Measurements from ENCODE around the gene LRCH1. TPM values are rescaled to one million over a fixed set of nuclear protein-coding genes. Genes with fewer than 3 reads are reported as not detected.

LRCH1 gene
- total and polyA plus RNA-seq, 2 of the 4 experiments (the other 2 are of a cell fraction) = 7.0 to 8.8 TPM

DNA sequence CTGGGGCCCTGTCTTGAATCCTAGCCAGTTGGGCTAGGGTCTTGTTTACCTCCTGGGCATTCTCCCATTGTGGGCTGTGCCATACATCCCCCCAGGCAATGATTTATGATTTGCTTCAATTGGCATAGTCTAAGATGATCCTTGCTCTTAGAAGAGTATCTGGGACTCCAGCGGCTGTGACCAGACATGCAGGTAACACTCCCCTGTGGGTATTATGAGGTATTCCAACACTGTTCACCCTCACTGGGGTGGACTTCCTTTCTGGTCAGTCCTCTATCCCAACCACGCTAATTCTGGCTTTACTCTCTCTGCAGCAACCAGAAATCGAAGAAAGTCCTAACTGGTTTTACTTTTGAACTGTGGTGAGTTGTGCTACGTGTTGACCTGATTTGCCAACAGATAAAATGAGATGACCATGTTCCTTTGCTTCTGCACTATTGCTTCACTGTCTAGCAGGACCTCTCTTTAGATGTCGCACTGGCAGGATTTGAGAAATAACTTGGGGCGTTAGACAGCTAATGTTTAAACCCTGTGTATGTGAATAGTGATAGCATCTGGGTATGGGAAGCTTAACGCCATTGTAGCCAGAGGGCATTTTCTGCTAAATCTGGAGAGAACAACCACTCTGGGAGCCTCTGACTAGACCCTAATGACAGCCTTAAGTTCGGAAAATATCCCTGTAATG, 6.7 kb upstream of the LRCH1 start:
- Histone ChIP-seq H3K9ac (ENCODE audit: low read depth, low read length) (no peak overlapping the region), H3K4me1 (ENCODE audit: control insufficient read depth, insufficient read depth, low read length) (no peaks in the 10 kb centered on the region), H3K9me1 (ENCODE audit: insufficient read depth, low read length) (no peaks in the 10 kb centered on the region), H2BK15ac (ENCODE audit: low read depth, low read length) (no peak overlapping the region), H4K91ac (ENCODE audit: insufficient read depth, low read depth, low read length) (no peak overlapping the region), H2BK20ac (ENCODE audit: low read depth, low read length) (no peak overlapping the region), H3K23ac (ENCODE audit: low read depth, low read length) (no peak overlapping the region), H2BK120ac (ENCODE audit: low read depth, low read length) (no peak overlapping the region), H3K9me3 (ENCODE audit: control insufficient read depth, insufficient read depth, low read length) (no peaks in the 10 kb centered on the region), H3K4me2 (ENCODE audit: low read depth, low read length) (no peak overlapping the region), H3K36me3 (ENCODE audit: control insufficient read depth, insufficient read depth, low read length) (no peaks in the 10 kb centered on the region), H3K14ac (replicated peaks; ENCODE audit: low read depth, low read length) (no peak overlapping the region), H3K27me3 (ENCODE audit: control insufficient read depth, insufficient read depth, low read length) (peaks cover 6% of the 10 kb centered on the region), H3K79me1 (ENCODE audit: low read depth in 1 of 2, low read length in 2 of 2) (no peaks in the 10 kb centered on the region), H4K20me1 (ENCODE audit: insufficient read depth, low read length) (no peaks in the 10 kb centered on the region), H4K5ac (ENCODE audit: low read depth, low read length) (no peak overlapping the region), H4K8ac (ENCODE audit: low read depth in 2 of 2, low read length in 2 of 2) (no peak overlapping the region), H2AFZ (replicated peaks; ENCODE audit: low read length, poor library complexity) (no peak overlapping the region), H2BK5ac (ENCODE audit: low read depth, low read length, poor library complexity, severe bottlenecking) (no peak overlapping the region), H3K4me3 (ENCODE audit: insufficient read depth, low read depth, low read length) (no peak overlapping the region), H2AK9ac (replicated peaks; ENCODE audit: low read depth, low read length, poor library complexity) (no peak overlapping the region), H3K18ac (ENCODE audit: low read depth, low read length) (no peak overlapping the region), H3K4ac (ENCODE audit: low read depth, low read length) (no peak overlapping the region), H3K27ac (ENCODE audit: insufficient read depth, low read length) (no peak overlapping the region), H2AK5ac (ENCODE audit: low read depth, low read length) (no peak overlapping the region), H3K56ac (ENCODE audit: extremely low read depth, insufficient read depth, low read length) (no peak overlapping the region)
- DNase-seq (no peak), ATAC-seq (ENCODE audit: low read depth) (no peak)
- in situ Hi-C loops (cut with MboI; ENCODE audit: low sequenced_read_pairs) (no loop called here), intact Hi-C loops (cut with micrococcal nuclease) (no loop called here), dilution Hi-C loops (cut with HindIII; ENCODE audit: low sequenced_read_pairs, unreplicated experiment) (no loop called here)
- POLR2A ChIA-PET (ENCODE audit: unreplicated experiment) = no interaction called here
- CTCF ChIA-PET = no interaction called here
- TF ChIP-seq CHD1 (IDR thresholded peaks at IDR 0.05; ENCODE audit: low read depth, low read length) = no peak
- TF ChIP-seq MXI1 (IDR thresholded peaks at IDR 0.05; ENCODE audit: borderline replicate concordance, low read depth, low read length) = no peak
- TF ChIP-seq, protein P1, sequence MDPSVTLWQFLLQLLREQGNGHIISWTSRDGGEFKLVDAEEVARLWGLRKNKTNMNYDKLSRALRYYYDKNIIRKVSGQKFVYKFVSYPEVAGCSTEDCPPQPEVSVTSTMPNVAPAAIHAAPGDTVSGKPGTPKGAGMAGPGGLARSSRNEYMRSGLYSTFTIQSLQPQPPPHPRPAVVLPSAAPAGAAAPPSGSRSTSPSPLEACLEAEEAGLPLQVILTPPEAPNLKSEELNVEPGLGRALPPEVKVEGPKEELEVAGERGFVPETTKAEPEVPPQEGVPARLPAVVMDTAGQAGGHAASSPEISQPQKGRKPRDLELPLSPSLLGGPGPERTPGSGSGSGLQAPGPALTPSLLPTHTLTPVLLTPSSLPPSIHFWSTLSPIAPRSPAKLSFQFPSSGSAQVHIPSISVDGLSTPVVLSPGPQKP (IDR thresholded peaks at IDR 0.05; ENCODE audit: borderline replicate concordance, low read depth, low read length) = no peak
- no peak for TF ChIP-seq MAFK (IDR thresholded peaks at IDR 0.05; ENCODE audit: low read depth, low read length)
- no TSS peak for BruUV-seq (replicated peaks)
- WGBS, 2 experiments (ENCODE audit: extremely low coverage in 2 of 2, insufficient read length in 1 of 2) = 40% methylated on average over 1 of the region's 8 CpGs; no CpG with 5 or more reads in 1 of the 2 experiments
